Gastrocnemius medialis (tissue), 4 donors: ENCODE measurements around the gene INSIG1.

Experiments used
- CTCF ChIP-seq, 5 experiments: fragments of 450-650 bp in 3 of 5; fragments of 200-600 bp in 2 of 5; sonication (generic) in 2 of 5; IDR thresholded peaks in 4 of 5; conservative IDR thresholded peaks in 1 of 5; 1 replicate in 4 of 5; 2 replicates in 1 of 5; pipeline ENCODE4 v1.5.1; 2016 to 2019; ENCODE audit warnings: antibody characterized with exemption in 5 of 5, mild to moderate bottlenecking in 3 of 5, moderate library complexity in 3 of 5
- POLR2A ChIP-seq, 2 donors: fragments of 450-650 bp; IDR thresholded peaks; one replicate each; pipeline ENCODE4 v1.6.1; 2017; ENCODE audit warnings: antibody characterized with exemption in 2 of 2, mild to moderate bottlenecking in 2 of 2, moderate library complexity in 2 of 2

GRCh38 chr7:155270861-155271260 lies 26.8 kb upstream of the INSIG1 start:
- TF ChIP-seq POLR2A (IDR thresholded peaks at IDR 0.05) (no peak), CTCF (IDR thresholded peaks at IDR 0.05 in 4 of 5, conservative IDR thresholded peaks at IDR 0.05 in 1 of 5) (no peak)
